ENCODE data around the gene CEP89. TPM values are rescaled to one million over a fixed set of nuclear protein-coding genes. Genes with fewer than 3 reads are reported as not detected.
"Not testable (repeated sequence)": the region's sequence is repeated elsewhere in the genome, so short reads cannot be mapped to it uniquely, and the experiment has no call there.

Gene CEP89
- polyA plus RNA-seq, 3 donors, result 29.0 to 34.0 (median 33.0) TPM

GRCh38 chr19:32901504-32902161 is 70.1 kb downstream of the CEP89 start:
- DNase-seq, result no peak

DNA sequence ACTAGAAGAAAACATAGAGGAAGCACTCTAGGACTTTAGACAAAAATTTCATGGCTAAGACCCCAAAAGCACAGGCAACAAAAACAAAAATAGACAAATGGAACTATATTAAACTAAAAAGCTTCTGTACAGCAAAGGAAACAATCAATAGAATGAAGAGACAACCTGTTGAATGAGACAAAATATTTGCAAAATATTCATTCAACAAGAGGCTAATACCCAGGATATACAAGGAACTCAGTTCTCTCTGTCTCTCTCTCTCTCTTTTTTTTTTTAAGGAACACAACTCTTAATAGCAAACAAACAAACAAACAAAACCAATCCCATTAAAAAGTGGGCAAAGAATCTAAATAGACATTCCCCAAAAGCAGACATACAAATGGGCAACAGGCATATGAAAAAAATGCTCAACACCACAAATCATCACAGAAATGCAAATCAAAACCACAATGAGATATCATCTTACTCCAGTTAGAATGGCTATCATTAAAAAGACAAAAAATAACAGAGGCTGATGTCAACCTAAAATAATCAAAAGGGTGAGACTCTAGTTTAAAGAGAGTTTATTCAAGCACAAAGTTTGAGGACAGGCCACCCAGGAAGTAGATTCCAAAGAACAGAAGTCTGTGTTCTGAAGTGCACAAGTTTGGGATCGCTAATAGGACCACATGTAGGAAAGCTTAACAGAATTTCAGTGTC is 75.1 kb downstream of the CEP89 start:
- no peak for DNase-seq

DNA sequence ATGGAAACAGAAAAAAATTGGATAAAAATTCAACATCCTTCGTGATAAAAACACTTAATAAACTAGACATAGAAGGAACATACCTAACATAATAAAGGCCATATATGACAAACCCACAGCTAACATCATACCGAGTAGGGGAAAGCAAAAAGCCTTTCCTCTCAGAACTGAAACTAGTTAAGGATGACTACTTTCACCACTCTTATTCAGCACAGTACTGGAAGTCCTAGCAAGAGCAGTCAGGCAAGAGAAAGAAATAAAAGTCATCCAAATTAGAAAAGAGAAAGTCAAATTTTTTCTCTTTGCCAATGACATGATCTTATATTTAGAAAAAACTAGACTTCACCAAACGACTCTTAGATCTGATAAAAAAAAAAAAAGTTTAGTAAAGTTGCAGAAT is 76.4 kb downstream of the CEP89 start:
- DNase-seq, result no peak

- no peak for DNase-seq
Measured at GRCh38 chr19:32891609-32892008, 80.1 kb downstream of the CEP89 start.

DNA sequence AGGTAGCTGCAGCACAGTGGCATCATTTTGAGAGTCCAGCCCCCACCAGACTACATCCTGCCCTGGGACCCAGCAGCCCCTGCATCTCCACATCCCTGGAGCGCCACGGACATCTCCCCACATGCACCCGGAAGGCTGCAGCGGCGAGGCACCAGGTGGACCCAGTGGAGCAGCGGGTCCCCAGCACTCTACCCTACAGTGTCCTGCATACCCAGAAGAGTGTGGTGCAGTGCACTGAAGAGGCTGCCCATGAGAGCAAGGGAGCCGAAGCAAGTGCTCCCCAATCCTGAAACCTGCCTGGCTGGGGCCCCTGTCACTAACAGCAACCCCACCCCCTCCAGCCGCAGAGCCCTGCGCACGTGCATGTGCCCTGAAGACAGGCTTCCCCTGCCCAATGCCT is 80.9 kb downstream of the CEP89 start:
- no peak for DNase-seq

DNA sequence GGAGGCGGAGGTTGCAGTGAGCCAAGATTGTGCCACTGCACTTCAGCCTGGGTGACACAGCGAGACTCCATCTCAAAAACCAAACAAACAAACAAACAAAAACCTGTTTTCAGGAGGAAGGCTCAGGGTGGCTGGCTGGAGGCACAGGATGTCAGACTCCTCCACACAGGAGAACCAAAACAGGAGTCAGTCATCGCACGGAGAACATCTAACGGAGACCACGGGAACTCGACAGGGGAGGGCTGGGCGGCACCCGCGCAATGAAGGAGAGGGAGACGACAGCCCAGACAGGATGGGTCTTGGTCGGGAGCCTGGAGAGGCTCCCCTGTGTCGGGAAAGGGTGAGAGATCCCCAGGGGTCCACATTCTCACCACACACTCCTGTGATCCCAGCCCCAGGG is 81.4 kb downstream of the CEP89 start:
- no peak for DNase-seq

DNA sequence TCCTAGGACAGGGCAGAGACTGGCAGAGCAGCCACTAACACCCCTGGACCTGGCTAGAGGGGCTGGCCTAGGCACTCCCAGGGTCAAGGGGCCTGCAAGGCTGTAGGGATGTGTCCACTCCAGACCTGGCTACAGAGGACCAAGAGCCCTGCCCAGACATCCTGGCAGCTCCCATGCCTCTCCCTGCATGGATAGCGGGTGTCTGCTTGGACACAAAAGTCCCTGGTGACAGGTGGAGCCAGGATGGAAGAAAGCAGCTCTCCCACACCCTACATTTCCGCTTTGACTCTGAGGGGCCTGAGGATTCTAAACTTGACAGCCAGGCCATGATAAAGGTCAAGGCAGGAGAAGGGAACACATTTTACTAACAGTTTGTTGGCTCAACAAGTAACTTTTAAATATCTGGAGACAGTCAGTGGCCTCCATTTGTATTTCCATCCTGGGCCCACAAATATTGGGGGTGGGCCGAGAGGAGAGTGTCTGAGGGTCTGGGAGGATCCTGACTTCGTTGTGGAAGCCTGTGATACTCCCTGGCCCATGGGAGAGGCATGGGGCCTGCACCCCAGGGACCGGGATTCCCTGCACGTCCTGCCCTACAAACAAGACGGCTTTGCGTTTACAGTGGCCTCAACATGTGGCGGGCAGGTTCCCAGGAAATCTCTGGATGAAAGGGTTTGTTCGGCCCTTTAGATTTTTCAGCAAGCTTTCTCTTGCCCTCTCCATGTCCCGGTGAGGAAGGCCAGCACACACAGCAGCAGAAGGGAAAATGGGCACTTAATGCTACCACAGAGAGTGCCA is 82.4 kb downstream of the CEP89 start:
- no peak for DNase-seq

DNA sequence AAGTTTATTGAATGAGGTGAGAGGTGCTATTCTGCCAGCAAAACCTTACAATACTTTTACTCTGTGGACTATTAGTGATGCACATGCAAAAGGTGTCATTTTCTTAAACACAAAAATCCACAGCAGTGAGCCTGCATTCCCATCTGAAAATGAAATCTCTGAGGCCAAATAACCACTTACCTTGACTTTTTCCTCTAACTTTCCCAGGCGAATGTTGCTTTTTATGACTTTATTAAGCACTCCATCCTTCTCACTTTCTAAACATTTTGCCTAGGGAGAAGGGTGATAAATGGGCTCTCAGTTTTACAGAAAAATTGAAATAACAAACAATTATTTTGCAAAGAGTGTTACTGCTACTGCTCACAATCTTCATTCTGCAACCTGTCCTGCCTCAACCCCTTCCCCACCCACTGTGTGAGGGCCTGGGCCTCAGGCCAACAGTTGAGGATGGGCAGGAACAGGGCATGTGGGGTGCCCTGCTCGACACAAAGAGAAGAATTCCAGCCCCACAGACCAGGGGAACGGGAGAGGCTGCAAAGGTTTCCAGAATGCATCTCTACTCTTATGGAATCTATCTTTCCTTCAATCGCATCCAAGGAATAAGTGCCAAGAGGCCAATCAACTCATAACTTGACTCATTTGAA is 84.1 kb downstream of the CEP89 start:
- DNase-seq, result no peak

DNA sequence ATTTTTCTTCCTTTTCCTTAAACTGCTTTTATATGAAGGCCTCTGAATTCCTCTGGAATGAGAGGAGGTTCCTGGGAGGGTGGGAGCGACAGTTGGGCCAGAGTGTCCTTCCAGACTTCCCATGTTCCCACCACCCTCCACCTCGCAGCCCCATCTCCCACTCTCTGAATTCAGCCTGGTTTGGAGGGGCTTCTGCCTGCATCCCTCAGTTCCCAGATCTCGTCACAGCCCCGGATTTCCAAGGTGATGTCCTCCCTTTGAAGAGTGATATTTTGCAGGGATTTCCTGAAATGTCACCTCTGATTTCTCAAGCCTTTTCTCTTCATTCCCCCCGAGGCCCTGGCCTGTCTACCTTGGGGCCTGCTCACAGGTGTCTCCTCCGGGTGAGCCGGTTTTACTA is 85.5 kb downstream of the CEP89 start:
- DNase-seq, result no peak

- DNase-seq, result not testable (repeated sequence)
Measured at GRCh38 chr19:32885255-32885654, 86.5 kb downstream of the CEP89 start.

DNA sequence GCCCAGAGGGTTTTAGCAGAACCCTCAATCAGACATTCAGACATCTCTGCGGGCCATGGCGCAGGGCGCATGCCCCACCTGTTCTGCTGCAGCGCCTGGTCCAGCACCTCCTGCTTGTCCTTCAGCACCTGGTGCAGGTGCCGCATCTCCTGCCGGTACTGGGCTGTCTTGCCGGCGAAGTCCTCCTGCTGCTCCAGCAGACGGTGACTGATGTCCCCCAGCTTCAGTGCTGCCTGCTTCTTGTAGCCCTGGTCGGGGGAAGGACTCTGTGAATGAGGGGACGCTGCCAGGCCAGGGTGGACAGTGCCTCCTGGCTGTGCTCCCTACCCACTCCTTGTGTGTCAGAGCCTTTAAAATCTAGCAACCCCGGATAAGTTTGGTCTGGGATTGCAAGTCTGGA is 90.0 kb downstream of the CEP89 start:
- DNase-seq, result no peak

DNA sequence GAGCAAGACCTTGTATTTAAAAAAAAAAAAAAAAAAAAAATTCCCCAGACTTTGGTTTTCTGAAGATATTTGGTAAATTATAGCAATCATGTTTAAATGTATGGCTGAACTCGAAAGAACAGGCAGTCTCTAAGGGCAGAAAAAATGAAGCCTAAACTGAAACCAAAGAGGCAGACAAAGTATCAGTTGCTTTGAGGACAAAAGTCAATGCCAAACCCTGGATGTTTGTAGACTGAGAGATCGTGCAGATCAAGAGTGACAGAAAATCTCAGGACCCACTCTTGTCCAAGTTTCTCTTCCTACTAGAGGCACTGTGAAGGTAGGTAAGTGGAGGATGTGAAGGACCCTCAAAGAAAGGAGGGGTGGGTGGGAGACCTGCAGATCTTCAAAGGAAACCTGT is 91.1 kb downstream of the CEP89 start:
- no peak for DNase-seq

GRCh38 chr19:32879741-32880140 is 92.0 kb downstream of the CEP89 start:
- DNase-seq, result no peak

DNA sequence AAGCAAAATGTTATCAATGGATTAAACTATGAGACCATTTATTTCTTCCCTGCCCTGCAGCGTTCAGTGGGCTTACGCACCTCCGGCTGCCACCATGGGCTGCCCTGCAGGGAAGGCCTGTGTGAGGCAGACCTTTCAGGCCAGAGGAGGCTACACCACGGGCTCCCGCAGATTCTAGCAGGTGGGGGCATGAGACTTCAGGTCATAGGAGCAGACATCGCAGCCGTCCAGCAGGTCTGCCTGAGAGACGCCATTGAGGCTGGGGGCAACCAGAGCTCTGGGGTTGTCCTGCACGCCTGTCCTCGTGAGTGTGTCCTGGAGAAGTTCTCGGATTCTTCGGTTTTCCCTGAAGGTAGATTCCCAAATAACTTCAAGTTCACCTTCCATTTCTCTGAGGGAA is 92.8 kb downstream of the CEP89 start:
- DNase-seq, result no peak

GRCh38 chr19:32877977-32878745 is 93.6 kb downstream of the CEP89 start:
- DNase-seq, result no peak

- DNase-seq, result no peak
Measured at GRCh38 chr19:32877323-32877912, 94.3 kb downstream of the CEP89 start.

- DNase-seq, result no peak
Measured at GRCh38 chr19:32876919-32877285, 94.9 kb downstream of the CEP89 start.

- no peak for DNase-seq
Measured at GRCh38 chr19:32876236-32876918, 95.4 kb downstream of the CEP89 start.

GRCh38 chr19:32875428-32875827 is 96.3 kb downstream of the CEP89 start:
- no peak for DNase-seq

DNA sequence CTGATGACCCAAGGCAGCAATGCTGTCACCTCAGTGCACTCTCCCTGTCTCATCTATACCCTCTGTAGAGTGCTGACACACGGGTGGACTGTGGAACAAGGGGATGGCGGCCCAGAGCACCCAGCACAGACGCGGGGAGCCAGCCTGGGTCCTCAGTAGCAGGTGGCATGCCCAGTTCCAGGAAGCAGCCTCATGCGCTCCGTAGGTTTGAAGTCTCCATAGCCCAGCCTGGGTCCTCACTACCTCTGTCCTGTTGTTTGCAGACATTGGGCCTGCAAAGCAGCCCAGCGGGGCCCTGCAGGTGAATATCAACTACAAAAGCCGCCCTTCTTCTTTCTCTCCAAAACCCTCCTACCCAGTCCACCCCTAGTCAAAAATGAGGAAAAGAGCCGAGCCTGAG is 97.2 kb downstream of the CEP89 start:
- no peak for DNase-seq

Measured in renal pelvis (tissue), 4 donors.